Sciatic nerve (tissue), 2 donors: ENCODE data around the gene PLPPR3. TPM values are rescaled to one million over a fixed set of nuclear protein-coding genes. Genes with fewer than 3 reads are reported as not detected.

Experiments used
- ATAC-seq: fragments of 200-7000 bp; cut with Tn5 transposase; one replicate; pipeline ENCODE4 v1.9.1; 2020; ENCODE audit warnings: mild to moderate bottlenecking, moderate library complexity
- DNase-seq: peaks from one replicate; pipeline ENCODE4 v3.0.0-alpha.2; 2020; ENCODE audit warnings: low spot score
- intact Hi-C: fragments of 100-400 bp; cut with DNase I; formaldehyde crosslinking; loops from one replicate; pipeline ENCODE4 v1.14.2; 2022
- total RNA-seq: library from RNA; stranded (reverse); fragmentation: NEBNext Ultra II Directional; extraction: Animal tissue kit (Norgen Biotek cat#: 25700); gene quantifications from one replicate; pipeline ENCODE4 v1.2.1, GENCODE V29; 2021
- donor health status: DM: no; HTN: no; CAD: no.
- donor health status: DM: no; HTN: no; CAD: no.

The PLPPR3 gene
- total RNA-seq, 1 donor from 2014 or later = not detected

DNA sequence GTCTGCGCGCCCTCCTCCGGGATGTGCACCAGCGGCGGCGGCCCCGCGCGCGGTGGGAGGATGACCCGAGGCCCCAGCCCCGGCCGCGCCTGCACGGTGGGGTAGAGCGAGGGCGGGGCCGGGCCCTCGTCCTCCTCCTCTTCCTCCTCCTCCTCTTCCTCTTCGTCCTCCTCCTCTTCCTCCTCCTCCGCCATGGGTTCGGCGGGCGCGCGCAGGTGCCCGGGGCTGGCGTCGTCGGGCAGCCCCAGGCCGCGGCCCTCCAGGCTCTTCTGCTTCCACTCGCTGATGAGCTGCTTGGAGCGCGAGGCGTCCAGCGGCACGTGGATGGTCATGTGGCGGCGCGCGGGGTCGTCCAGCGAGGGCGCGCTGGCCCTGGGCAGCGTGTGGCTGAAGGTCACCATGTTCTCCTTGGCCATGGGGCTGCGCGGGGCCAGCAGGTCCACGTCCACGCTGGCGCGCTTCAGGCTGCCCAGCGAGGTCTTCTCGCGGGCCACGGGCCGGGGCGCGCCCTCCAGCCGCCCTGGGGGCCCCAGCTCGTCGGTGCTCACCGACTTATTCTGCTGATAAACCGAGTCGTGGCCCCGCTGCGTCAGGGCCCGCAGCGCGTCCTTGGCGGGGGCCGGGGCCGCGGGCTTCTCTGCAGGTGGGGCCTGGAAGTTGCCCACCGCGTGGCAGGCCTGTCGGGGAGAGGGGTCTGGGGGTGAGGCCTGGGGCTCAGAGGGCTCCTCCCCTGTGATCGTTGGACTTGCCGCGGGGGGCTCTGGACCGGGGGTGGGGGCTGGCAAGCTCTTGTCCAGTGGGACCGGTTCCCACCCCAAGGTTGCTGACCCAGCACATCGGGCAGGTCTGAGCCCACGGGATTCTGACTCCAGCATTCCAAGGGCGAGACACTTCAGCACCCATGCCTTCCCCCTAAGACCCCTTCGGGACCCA is 8.3 kb downstream of the PLPPR3 start:
- DNase-seq = no peak
- no peak for ATAC-seq
- intact Hi-C loops = no loop called here

DNA sequence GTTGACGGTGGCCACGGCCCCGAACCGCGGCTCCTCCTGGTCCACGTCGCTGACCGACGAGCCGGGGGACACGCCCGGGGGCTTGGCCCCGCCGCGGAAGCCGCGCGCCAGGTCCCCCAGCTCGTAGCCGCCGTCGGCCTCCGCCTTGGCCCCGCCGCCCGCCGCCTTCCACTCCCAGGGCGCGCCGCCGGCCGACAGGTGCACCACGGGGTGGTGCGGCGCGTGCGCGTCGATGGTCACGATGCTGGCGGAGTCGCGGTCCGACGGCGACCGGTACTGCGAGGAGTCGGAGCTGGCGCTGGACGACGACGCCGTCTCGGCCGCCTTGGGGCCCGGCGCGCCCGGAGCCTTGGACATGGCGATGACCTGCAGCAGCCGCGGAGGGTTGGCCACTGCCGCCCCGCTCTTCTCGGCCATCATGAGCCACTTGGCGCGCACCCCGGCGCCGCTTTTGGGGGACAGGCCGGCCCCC is 9.0 kb downstream of the PLPPR3 start:
- ATAC-seq = no peak
- intact Hi-C loops = no loop called here
- no peak for DNase-seq

DNA sequence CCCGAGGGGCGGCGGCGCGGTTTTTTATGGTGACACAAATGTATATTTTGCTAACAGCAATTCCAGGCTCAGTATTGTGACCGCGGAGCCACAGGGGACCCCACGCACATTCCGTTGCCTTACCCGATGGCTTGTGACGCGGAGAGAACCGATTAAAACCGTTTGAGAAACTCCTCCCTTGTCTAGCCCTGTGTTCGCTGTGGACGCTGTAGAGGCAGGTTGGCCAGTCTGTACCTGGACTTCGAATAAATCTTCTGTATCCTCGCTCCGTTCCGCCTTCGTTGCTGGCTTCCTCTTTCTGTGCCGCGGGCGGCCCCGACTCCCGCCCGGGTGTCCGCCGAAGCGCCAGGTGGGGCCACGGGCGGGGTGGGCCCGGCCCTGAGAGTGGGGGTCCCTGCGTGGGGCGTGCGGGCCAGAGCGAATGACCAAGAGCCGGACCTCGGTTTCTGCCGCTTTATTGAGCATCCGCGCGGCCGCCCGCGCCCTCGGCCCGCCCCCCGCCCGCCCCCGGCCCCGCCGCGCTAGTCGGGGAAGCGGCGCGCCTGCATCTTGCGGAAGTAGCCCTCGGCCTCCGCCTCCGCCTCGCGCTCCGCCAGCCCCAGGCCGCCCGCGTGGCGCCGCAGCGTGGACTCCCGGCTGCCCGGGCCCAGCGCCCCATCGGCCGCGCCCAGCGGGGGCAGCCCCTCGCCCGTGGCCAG is 9.6 kb downstream of the PLPPR3 start:
- DNase-seq (no peak), ATAC-seq (no peak)
- intact Hi-C loops = no loop called here

DNA sequence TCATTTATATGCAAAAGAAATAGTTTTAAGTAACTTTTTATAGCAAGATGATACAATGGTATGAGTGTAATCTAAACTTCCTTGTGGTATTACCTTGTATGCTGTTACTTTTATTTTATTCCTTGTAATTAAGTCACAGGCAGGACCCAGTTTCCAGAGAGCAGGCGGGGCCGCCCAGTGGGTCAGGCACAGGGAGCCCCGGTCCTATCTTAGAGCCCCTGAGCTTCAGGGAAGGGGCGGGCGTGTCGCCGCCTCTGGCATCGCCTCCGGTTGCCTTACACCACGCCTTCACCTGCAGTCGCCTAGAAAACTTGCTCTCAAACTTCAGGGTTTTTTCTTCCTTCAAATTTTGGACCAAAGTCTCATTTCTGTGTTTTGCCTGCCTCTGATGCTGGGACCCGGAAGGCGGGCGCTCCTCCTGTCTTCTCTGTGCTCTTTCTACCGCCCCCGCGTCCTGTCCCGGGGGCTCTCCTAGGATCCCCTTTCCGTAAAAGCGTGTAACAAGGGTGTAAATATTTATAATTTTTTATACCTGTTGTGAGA is 10.2 kb downstream of the PLPPR3 start:
- DNase-seq (no peak), ATAC-seq (no peak)
- intact Hi-C loops = no loop called here

DNA sequence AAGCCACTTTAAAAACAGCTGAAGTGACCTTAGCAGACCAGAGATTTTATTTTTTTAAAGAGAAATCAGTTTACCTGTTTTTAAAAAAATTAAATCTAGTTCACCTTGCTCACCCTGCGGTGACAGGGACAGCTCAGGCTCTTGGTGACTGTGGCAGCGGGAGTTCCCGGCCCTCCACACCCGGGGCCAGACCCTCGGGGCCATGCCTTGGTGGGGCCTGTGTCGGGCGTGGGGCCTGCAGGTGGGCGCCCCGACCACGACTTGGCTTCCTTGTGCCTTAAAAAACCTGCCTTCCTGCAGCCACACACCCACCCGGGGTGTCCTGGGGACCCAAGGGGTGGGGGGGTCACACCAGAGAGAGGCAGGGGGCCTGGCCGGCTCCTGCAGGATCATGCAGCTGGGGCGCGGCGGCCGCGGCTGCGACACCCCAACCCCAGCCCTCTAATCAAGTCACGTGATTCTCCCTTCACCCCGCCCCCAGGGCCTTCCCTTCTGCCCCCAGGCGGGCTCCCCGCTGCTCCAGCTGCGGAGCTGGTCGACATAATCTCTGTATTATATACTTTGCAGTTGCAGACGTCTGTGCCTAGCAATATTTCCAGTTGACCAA is 10.8 kb downstream of the PLPPR3 start:
- DNase-seq (no peak), ATAC-seq (no peak)

DNA sequence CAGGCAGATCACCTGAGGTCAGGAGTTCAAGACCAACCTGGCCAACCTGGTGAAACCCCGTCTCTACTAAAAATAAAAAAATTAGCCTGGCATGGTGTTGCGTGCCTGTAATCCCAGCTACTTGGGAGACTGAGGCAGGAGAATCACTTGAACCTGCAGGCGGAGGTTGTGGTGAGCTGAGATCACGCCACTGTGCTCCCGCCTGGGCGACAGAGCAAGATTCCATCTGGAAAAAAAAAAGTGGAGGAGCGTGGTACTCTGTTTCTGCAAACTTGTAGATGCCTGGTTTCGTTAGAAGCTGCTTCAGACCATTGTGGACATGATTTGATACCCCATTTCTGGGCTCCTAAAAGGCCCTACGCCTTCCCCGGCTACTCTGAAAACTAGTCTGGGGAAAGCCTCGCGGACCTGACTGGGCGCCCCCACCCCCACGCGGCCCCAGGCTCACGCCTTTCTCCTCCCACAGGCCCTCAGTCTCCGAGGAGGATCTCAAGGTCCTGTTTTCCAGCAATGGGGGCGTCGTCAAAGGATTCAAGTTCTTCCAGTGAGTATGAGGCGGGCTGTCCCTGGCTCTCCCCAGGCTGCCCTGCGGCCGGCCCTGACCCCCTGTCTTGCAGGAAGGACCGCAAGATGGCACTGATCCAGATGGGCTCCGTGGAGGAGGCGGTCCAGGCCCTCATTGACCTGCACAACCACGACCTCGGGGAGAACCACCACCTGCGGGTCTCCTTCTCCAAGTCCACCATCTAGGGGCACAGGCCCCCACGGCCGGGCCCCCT is 11.5 kb downstream of the PLPPR3 start:
- DNase-seq (no peak), ATAC-seq (no peak)
- intact Hi-C loops = no loop called here

More for the DNA sequence above, 10.8 kb downstream of the PLPPR3 start:
- intact Hi-C loops = no loop called here

DNA sequence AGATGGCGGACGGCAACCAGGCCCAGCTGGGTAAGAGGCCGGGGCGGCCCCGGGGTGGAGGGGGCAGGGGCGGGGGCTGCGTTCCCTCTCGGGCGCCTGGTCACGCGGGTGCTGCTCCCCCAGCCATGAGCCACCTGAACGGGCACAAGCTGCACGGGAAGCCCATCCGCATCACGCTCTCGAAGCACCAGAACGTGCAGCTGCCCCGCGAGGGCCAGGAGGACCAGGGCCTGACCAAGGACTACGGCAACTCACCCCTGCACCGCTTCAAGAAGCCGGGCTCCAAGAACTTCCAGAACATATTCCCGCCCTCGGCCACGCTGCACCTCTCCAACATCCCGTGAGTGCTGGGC is 13.4 kb downstream of the PLPPR3 start:
- ATAC-seq = no peak
- intact Hi-C loops = no loop called here
- peak; percentile 59 for DNase-seq

DNA sequence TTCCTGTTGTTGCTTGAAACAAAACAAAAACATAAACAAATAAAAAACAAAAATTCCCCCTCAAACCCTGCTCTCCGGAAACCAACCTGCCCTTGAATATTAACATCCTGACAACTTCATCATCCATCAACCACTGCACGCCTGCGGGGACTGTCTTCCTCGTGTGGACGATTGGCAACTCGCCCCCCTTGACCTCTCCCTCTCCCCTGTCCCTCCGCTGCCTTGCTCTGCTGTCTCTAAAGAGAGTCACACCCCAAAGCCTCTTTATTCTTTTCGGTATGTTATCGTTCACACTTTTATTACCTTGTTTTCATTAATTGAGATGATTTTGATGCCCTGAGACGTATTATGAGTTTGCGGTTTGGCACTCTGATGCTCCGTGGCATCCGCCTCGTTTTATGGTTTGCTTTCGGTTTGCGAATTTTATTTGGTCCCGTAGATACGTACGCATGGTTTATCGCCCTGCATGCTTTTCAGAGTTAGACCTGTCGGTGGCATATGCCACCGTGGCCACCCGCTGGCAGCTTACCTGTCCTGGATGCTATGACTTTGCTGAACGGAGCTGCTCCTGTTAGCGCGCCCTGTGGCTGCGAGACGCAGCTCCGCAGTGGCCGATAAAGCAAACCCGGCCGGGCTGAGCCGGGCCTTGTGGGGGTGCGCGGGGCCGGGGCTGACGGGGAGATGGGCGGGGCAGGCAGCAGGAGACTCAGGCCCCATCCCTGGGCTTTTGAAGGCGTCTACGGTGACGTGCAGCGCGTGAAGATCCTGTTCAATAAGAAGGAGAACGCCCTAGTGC is 13.9 kb downstream of the PLPPR3 start:
- intact Hi-C loops = no loop called here
- ATAC-seq (no peak), DNase-seq (peak; percentile 53)

DNA sequence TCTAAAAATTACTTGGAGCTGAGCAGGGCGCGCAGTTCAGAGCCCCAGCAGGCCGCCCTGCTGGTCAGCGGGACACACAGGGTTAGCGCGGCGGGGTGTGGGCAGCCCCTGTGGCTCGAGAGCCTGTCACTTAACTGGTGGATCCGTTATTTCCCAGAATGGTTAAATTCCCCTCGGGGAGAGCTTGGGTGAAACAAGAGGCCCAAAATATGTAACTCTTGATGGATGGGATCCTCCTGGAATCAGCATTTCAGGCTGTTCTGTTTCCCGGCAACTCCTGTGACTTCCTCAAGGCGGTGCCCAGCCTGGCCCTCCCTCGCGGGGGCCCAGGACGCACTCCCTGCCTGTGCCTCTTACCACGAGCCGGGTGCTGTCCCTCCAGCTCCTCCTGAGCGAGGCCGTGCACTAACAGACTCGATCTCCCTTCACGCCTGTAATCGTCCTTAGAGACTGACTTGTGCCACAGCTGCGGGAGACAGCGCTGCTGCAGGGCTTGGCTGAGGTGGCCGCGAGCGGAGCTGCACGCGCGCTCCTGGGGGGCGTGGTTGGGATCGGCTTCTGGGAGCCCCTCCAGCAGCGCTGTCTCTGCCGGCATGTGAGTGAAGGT is 14.8 kb downstream of the PLPPR3 start:
- DNase-seq (peak; percentile 53), ATAC-seq (no peak)
- intact Hi-C loops = no loop called here

DNA sequence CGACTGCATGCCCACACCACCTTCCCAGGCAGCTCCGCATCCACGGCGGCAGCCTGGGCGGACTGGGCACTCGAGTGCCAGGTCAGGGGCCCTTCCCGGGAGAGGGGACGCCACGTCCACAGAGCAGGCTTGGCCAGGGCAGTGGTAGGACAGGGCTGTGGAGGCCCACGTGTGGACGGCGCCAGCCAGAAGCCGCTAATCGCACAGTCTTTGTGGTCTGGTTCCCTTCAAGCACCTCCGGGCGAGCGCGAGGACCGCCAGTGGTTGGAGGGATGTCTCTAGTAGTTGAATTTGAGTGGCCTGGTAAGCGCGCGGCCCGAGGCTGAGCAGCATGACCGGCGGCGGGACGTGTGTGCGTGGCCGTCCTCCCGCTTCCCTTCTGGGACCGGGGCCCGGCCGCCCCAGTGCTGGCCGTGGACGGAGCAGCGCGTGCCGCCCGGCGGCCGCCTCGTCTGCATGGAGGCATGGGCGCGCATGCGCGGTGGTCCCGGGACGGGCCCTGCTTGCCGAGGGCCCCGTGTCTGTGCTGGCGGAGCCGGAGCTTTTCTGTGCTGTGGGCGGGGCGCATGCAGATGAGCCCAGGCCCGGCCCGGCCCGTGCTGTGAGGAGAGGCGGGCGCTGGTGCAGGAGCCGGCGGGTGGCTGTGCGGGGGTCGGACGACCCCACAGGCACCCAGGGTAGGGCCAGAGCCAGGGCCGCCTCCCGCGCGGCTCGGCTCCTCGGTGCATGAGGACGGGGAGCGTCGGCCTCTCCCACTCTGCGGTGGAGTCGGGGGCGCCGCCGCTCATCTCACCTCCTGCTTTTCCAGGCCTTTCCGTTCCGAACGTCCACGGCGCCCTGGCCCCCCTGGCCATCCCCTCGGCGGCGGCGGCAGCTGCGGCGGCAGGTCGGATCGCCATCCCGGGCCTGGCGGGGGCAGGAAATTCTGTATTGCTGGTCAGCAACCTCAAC is 15.9 kb downstream of the PLPPR3 start:
- intact Hi-C loops = no loop called here
- DNase-seq (peak; percentile 54), ATAC-seq (no peak)

DNA sequence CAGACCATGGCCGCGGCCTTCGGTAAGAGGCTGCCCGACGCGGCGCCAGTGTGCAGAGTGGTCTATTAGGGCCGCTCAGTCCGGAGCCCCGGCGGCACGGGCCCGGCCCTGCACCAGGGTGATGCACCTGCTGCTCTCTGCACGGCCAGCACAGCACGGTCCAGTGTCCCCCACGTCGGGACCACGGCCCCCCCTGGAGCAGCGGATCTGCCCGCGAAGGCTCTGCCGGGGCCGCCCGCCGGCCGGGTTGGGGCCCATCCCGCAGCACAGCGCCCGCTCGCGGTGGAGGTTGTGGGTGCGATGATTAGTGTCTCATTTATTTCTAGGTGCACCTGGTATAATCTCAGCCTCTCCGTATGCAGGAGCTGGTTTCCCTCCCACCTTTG is 16.6 kb downstream of the PLPPR3 start:
- intact Hi-C loops = no loop called here
- ATAC-seq (no peak), DNase-seq (peak; percentile 55)

DNA sequence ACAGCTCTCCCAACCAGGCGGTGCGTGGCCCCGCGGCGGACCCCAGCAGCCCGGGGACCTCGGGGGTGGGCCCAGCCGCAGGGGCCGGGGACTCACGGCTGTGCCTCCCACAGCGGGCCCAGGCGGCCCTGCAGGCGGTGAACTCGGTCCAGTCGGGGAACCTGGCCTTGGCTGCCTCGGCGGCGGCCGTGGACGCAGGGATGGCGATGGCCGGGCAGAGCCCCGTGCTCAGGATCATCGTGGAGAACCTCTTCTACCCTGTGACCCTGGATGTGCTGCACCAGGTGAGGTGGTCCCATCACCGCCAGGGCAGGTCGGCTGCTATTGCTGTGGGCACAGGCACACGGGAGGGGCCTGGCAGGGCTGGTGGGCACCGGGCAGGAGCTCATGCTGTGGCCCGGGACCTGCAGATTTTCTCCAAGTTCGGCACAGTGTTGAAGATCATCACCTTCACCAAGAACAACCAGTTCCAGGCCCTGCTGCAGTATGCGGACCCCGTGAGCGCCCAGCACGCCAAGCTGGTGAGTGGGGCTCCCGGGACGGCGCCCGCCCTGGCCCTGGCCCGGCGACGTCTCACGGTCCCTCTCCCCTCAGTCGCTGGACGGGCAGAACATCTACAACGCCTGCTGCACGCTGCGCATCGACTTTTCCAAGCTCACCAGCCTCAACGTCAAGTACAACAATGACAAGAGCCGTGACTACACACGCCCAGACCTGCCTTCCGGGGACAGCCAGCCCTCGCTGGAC is 17.2 kb downstream of the PLPPR3 start:
- peak; percentile 59 for DNase-seq
- intact Hi-C loops = no loop called here
- no peak for ATAC-seq

DNA sequence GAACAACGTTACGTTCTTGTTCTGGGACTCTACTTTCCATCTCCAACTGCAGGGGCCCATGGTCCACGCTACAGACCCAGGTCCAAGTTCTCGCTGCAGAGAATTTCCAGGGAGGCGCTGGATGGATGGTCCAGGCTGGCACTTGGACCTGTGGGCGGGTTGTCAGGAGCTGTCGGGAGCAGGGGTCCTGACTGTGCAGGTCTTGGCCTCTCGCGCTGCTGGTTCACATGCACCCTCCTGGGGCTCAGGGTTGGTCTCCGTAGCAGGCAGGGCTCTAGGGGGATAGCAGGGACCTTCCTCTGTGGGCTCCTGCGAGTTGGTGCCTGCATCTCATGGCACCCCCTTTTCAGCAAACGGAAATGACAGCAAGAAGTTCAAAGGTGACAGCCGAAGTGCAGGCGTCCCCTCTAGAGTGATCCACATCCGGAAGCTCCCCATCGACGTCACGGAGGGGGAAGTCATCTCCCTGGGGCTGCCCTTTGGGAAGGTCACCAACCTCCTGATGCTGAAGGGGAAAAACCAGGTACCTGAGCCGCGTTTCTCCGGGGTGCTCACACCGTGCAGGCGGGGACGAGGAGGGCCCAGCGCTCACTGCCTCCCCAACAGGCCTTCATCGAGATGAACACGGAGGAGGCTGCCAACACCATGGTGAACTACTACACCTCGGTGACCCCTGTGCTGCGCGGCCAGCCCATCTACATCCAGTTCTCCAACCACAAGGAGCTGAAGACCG is 17.9 kb downstream of the PLPPR3 start:
- intact Hi-C loops = no loop called here
- no peak for ATAC-seq

DNA sequence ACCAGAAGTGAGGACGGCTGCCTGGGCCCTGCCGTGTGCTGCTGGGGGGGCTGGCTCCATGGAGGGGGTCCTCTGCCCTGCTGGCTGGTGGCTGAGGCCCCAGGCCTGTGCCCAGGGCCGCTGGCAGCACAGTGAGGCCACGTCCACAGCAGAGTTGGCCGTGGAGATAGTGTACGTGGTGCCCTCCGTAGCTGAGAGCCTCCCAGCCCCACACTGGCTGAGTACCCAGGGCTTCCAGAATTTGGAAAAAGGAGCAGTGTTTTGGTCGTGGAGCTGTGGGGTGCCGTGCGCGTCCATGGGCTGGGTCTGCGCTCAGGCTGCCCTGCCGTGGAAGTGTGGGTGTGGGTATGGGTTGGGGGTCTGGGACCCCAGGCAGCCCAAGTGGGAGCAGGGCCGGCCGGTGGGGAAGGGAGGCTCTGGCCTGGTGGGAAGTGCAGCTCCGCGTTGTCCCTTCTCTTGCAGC is 18.6 kb downstream of the PLPPR3 start:
- intact Hi-C loops = no loop called here
- DNase-seq (peak; percentile 55), ATAC-seq (no peak)

More for the DNA sequence above, 17.9 kb downstream of the PLPPR3 start:
- DNase-seq = peak; percentile 57

DNA sequence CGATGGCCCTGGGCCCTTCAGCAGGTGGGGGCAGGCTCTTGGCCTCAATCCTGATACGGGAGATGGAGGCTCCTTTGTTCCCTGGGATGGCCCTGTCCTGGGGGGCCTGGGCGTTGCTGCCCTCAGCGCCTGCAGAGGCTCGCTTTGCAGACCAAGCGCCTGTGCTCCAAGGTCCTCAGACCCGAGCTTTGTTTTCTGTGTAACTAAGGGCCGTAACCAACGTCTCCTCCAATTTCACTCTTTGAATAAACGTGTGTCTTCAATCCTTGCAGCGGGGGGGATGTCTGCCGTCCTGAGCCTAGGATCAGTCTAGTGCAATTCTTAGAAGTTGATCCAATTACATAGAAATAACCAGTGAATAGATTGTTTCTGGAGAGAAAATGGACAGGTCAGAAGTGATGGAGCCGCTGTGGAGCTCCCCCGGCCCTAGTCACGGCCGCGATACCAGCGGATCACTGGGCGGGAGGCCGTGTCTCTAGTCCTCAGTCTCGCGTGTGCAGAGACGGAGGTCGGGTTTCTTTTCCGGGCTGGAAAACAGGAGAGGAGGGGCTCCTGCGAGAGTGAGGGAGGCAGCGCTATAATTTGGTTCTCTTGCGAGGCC is 19.2 kb downstream of the PLPPR3 start:
- no peak for DNase-seq
- intact Hi-C loops = no loop called here
- no peak for ATAC-seq
